HG02571 (cell line): ENCODE measurements around the gene TH.

Source experiments
- ATAC-seq: cut with Tn5 transposase; IDR thresholded peaks from one replicate; pipeline ENCODE4 v1.9.1; 2021; ENCODE audit warnings: mild to moderate bottlenecking, moderate library complexity; ENCODE audit not compliant: unreplicated experiment

The TH gene

GRCh38 chr11:2171591-2172003 is at the start of gene TH:
TSS of gene TH (minus strand) at chr11:2171815. CDS start at chr11:2171786, 29 bp downstream.
- ATAC-seq, result no peak

GRCh38 chr11:2221024-2221423 is 49.4 kb upstream of the TH start:
- no peak for ATAC-seq

GRCh38 chr11:2220173-2220771 is 48.7 kb upstream of the TH start:
- ATAC-seq, result no peak

DNA sequence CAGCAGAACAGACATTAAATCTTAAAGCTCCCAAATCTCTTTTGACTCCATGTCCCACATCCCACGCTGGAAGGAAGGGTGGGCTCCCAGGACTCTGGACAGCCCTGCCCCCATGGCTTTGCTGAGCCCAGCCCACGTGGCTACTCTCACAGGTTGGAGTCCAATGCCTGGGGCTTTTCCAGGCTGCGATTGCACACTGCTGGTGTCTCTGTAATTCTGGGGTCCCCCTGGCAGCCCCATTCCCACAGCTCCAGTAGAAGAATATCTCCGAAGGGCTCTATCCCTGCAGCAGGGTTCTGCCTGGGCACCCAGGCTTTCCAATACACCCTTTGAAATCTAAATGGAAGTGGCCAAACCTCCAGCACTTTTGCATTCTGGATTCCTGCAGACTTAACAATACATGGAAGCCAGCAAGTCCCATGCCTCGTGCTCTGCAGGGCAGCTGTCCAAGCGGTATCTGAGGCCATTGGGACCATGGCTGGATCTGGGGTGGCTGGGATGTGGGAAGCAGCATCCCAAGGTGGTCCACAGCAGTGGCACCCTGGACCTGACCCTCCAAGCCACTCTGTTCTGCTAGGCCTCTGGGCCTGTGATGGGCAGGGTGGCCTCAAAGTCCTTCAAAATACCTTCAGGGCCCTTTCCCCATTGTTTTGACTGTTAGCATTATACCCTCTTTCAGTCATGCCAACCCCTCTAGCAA is 47.9 kb upstream of the TH start:
- ATAC-seq, result no peak

- no peak for ATAC-seq
Observed at GRCh38 chr11:2218031-2218633, 46.5 kb upstream of the TH start.

DNA sequence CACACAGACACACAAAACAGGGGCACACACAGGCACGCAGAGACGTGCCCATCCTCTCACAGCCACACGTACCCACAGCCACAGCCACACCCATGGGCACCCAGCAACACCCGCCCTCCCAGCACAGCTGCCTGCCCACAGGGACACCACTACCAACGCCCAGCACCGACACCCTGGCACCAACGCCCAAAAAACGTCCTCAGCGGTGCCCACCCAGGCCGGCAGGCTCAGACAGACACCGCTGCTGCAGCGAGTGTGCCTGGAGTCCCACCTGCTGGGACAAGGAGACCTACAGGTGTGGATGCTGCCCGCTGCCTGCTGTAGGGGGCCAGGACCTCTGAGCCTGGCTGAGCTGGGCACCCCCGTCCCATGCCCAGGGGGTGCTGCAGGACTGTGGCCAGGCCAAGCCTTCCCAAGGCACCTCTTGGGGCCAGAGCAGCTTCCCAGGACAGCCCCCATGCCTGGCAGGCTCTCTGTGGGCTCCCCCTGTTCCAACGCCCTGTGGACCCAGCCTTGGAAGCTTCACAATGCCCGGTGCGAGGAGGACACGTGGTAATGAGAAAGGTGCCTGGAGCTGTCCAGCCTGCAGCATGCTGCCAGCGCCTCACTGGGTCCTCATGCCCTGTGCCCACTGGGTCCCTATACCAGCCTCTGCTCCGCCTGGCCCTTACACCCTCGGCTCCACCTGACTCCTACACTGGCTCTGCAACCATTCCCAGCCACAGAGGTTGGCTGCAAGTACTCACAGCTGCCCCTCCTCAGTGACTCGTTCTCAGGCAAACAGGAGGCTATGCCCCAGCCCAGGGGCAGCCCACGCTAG is 45.8 kb upstream of the TH start:
- ATAC-seq, result no peak

DNA sequence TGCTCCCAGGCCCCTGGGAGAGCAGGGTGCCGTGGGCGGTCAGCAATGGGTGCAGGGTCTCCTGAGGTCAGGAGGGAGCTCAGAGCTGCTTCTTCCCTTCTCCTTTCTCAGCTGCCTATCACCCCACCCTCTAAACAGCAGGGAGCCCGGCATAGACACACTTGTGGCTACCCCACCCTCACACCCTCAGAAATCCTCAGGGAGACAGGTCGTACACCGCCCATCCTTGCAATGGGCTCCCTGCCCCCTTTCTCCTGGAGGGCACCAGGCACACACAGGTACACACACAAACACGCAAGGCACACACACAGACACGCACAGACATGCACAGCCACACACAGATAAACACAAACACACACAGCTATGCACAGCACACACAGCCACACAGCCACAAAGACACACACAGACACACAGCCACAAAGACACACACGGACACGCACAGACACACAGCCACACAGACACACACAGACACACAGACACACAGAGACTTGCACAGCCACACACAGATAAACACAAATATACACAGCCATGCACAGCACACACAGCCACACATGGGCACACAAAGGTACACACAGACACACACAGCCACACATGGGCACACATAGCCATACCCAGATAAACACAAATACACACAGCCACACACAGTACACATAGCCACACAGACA is 44.9 kb upstream of the TH start:
- no peak for ATAC-seq

DNA sequence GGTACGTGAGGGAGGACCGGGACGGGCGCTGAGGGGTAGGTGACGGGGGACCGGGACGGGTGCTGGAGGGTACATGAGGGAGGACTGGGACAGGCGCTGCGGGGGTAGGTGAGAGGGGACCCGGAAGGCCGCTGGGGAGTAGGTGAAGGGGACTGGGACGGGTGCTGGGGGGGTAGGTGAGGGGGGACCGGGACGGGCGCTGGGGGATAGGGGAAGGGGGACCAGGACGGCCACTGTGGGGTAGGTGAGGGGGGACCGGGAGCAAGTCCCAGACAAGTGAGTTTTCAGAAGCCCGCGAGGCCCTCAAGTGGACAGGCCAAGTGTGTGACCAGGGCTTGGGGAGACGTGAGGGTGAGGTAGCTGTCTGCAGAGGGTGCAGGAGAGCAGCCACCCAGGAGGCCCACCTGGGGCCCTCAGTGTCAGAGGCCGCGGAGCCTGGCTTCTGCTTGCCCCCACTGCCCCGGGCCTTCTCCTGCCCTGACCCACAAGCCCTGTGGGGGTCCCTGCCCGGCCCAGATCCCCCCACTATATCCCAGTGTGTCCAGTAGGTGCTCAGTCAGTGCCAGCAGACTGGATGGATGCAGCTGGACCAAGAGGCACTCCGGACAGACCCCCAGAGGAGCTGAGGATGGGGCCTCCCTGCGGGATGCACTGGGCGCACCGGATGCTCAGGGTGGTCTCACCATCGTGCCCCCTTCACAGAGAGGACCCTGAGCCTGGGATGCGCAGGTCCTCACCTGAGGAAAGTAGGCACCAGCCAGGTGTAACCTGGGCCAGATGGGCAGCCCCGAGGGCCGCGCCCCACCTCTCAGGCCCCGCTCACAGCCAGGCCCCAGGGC is 44.2 kb upstream of the TH start:
- ATAC-seq, result no peak

GRCh38 chr11:2215230-2215560 is 43.6 kb upstream of the TH start:
- ATAC-seq, result no peak

DNA sequence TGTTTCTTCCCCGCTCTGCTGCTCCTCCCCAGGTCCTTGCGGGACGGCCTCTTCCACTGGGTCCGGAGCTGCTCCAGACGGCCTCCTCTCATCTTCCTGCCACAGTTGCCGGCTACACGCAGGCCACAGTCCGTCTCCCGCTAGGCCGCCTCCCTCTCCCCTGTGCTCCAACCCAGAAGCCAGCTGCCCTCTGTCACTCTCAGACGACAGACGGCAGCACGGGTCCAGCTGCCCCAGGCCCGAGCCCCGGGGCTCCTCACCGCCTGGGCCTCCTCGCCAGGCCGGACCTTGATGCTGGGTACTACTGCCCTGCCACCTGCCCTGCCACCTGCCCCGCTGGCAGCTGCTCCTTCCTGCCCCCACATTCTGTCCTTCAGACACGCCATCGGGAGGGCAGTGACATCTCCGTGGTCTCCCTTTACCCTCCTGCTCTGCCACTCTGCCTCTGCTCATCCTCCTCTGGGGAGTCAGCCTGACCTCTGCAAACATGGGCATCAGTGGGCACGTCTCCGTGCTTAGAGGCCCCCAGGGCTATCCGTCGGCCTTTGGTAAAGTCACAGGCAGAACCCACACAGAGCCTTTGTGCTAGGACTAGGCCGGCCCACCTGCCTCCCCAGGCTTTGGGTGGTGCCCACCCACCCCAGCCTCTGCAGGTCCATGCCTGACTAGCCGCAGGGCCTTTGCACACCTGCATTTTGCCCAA is 43.1 kb upstream of the TH start:
- ATAC-seq, result no peak

- ATAC-seq, result no peak
Observed at GRCh38 chr11:2213890-2214526, 42.4 kb upstream of the TH start.

- ATAC-seq, result no peak
Observed at GRCh38 chr11:2213384-2213842, 41.8 kb upstream of the TH start.

GRCh38 chr11:2212411-2213251 is 41.0 kb upstream of the TH start:
- ATAC-seq, result no peak

- no peak for ATAC-seq
Observed at GRCh38 chr11:2211113-2211971, 39.7 kb upstream of the TH start.

DNA sequence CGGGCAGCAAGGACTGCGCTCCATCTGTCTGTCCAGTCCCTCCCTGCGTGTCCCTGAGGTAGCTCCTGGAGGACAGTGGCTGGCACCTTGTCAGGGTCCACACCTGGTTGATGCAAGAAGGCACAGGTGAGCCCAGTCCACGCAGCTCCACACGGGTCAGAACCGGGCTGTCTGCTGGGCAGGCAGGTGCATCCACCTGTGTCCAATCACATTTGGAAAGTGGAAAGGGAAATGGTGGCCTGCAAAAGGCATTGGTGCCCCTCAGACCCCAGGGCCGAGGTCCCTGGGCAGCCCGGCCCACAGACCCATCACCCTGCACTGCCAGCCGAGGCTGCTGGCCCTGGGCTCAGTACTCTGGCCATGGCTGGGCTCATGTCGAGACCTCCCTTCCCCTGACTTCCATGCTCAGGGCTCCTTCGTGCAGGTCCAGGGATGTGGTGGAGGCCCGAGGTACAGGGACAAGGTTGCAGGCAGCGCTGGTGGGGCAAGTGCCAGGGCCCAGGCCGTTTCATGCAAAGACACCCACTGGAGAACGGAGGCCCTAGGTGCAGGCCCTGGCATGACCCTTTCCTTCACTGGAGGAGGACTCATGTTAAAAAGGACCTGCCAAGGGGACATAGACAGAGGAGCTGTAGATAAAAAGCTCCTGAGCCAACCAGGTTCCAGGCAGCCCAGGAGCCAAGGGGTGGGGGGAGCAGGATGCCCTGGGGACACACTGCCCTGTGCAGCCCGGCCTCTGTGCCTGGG is 38.9 kb upstream of the TH start:
- no peak for ATAC-seq

DNA sequence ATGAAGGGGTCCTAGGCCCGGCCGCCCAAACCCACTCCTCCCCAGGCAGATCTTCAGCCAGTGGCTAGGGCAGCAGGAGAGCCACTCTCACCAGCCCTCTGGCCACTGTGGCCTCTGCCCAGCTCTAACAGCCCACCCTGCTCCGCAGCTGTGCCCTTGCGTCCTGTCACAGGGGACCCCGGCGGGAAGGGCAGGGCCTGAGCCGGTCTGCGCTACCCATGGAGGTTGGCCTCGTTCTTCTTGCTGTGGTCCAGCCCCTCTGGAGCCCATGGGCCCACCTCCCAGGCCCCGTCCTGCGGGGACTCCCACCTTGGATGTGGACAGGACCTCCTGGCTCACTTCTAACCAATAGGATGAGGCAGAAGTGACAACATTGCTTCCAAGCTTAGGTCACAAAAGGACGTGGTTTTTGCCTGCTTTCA is 38.3 kb upstream of the TH start:
- no peak for ATAC-seq
